Measurements from ENCODE around the gene HIVEP3.

- TF ChIP-seq CTCF (conservative IDR thresholded peaks at IDR 0.05) (no peak), EZH2 (IDR thresholded peaks at IDR 0.05; ENCODE audit: low read depth) (no peak)
Observed at GRCh38 chr1:41902664-41903063, 16.1 kb downstream of the HIVEP3 start.
